Neural progenitor cell (in vitro differentiated cells): Measurements from ENCODE around the gene EIF2D. TPM values are rescaled to one million over a fixed set of nuclear protein-coding genes. Genes with fewer than 3 reads are reported as not detected.
A peak's percentile ranks its signal among the peaks of the same experiment; 100 is the strongest.

Experiments used
- DNase-seq: peaks from one replicate; pipeline ENCODE4 v3.0.0-alpha.2; 2016; ENCODE audit warnings: low spot score
- H2AFZ ChIP-seq: fragments of 200-600 bp; sonication (generic); replicated peaks from 2 replicates; pipeline ENCODE4 v1.6.1; 2016; ENCODE audit warnings: antibody characterized with exemption
- H3F3A ChIP-seq: fragments of 200-600 bp; sonication (generic); 2 replicates; pipeline ENCODE4 v1.6.1; 2016; ENCODE audit warnings: antibody characterized with exemption, low read depth
- H3K27ac ChIP-seq: fragments of 200-600 bp; sonication (generic); 2 replicates; pipeline ENCODE4 v1.5.1; 2016; ENCODE audit warnings: mild to moderate bottlenecking
- H3K27me3 ChIP-seq: fragments of 200-600 bp; sonication (generic); 2 replicates; pipeline ENCODE4 v1.6.1; 2016; ENCODE audit warnings: mild to moderate bottlenecking, moderate library complexity
- H3K36me3 ChIP-seq: fragments of 200-600 bp; sonication (generic); 2 replicates; pipeline ENCODE4 v1.5.1; 2016
- H3K4me1 ChIP-seq: fragments of 200-600 bp; sonication (generic); 2 replicates; pipeline ENCODE4 v1.6.1; 2016; ENCODE audit warnings: mixed run types
- H3K4me2 ChIP-seq: fragments of 200-600 bp; sonication (generic); 2 replicates; pipeline ENCODE4 v1.6.1; 2016
- H3K4me3 ChIP-seq: fragments of 200-600 bp; sonication (generic); 2 replicates; pipeline ENCODE4 v1.5.1; 2016
- H3K79me2 ChIP-seq: fragments of 200-600 bp; sonication (generic); 2 replicates; pipeline ENCODE4 v1.6.1; 2016; ENCODE audit warnings: low read depth
- H3K9ac ChIP-seq: fragments of 200-600 bp; sonication (generic); 2 replicates; pipeline ENCODE4 v1.6.1; 2016
- H3K9me3 ChIP-seq: fragments of 200-600 bp; sonication (generic); 2 replicates; pipeline ENCODE4 v1.5.1; 2016; ENCODE audit warnings: low read depth
- H4K20me1 ChIP-seq: fragments of 200-600 bp; sonication (generic); 2 replicates; pipeline ENCODE4 v1.6.1; 2016; ENCODE audit warnings: low read depth
- H3K27ac Mint-ChIP-seq: 3 replicates; pipeline ENCODE4 v1.8.0; 2021; ENCODE audit warnings: mixed read lengths
- H3K27me3 Mint-ChIP-seq: 2 replicates; pipeline ENCODE4 v1.8.0; 2022; ENCODE audit warnings: low read depth, mild to moderate bottlenecking, inconsistent platforms, moderate library complexity, mixed read lengths; ENCODE audit not compliant: insufficient read depth
- H3K36me3 Mint-ChIP-seq: 3 replicates; pipeline ENCODE4 v1.8.0; 2021; ENCODE audit warnings: mixed read lengths
- H3K4me1 Mint-ChIP-seq: 3 replicates; pipeline ENCODE4 v1.8.0; 2021; ENCODE audit warnings: mixed read lengths
- H3K4me3 Mint-ChIP-seq: 3 replicates; pipeline ENCODE4 v1.8.0; 2021; ENCODE audit warnings: mild to moderate bottlenecking, moderate library complexity, mixed read lengths
- H3K9me3 Mint-ChIP-seq: 3 replicates; pipeline ENCODE4 v1.8.0; 2020; ENCODE audit warnings: mixed read lengths
- EZH2 ChIP-seq: fragments of 200-600 bp; sonication (generic); IDR thresholded peaks from 2 replicates; pipeline ENCODE4 v1.6.1; 2017; ENCODE audit warnings: antibody characterized with exemption, mild to moderate bottlenecking, moderate library complexity
- EZH2phosphoT487 ChIP-seq: fragments of 200-600 bp; sonication (generic); IDR thresholded peaks from 2 replicates; pipeline ENCODE4 v1.6.1; 2017; ENCODE audit warnings: antibody characterized with exemption
- total RNA-seq: library from RNA; depleted of rRNA; stranded (reverse); fragments of >200 nt; gene quantifications from 2 replicates; pipeline ENCODE4 v1.2.3, GENCODE V29; 2015; ENCODE audit warnings: low replicate concordance
- TF ChIP-seq, protein P1 (sequence below): fragments of 200-600 bp; sonication (generic); IDR thresholded peaks from 2 replicates; pipeline ENCODE4 v1.5.1; 2017; ENCODE audit warnings: antibody characterized with exemption, mild to moderate bottlenecking

Gene EIF2D
- total RNA-seq, 1 donor from 2014 or later, result 47.5 TPM

DNA sequence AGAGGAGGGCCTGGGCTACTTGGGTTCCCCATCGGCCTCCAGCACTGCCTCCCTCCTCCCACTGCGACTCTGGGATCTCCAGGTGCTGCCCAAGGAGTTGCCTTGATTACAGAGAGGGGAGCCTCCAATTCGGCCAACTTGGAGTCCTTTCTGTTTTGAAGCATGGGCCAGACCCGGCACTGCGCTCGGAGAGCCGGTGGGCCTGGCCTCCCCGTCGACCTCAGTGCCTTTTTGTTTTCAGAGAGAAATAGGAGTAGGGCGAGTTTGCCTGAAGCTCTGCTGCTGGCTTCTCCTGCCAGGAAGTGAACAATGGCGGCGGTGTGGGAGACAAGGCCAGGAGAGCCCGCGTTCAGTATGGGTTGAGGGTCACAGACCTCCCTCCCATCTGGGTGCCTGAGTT, 24.4 kb downstream of the EIF2D start:
- H3K79me2 ChIP-seq, result no peaks in the 10 kb centered on the region
- peak overlapping the region; percentile 49 for H3K27ac ChIP-seq
- no peak overlapping the region for H2AFZ ChIP-seq
- H3K4me3 ChIP-seq, result no peak overlapping the region
- H4K20me1 ChIP-seq, result no peaks in the 10 kb centered on the region
- H3K9me3 Mint-ChIP-seq, result no peaks in the 10 kb centered on the region
- no peaks in the 10 kb centered on the region for H3K9me3 ChIP-seq
- H3K4me1 ChIP-seq, result peaks cover 9% of the 10 kb centered on the region
- H3K4me1 Mint-ChIP-seq, result peaks cover 4% of the 10 kb centered on the region
- no peak overlapping the region for H3K9ac ChIP-seq
- H3K4me3 Mint-ChIP-seq, result no peak overlapping the region
- H3K27ac Mint-ChIP-seq, result no peak overlapping the region
- TF ChIP-seq EZH2phosphoT487 (no peak), EZH2 (no peak)
- TF ChIP-seq, protein P1, sequence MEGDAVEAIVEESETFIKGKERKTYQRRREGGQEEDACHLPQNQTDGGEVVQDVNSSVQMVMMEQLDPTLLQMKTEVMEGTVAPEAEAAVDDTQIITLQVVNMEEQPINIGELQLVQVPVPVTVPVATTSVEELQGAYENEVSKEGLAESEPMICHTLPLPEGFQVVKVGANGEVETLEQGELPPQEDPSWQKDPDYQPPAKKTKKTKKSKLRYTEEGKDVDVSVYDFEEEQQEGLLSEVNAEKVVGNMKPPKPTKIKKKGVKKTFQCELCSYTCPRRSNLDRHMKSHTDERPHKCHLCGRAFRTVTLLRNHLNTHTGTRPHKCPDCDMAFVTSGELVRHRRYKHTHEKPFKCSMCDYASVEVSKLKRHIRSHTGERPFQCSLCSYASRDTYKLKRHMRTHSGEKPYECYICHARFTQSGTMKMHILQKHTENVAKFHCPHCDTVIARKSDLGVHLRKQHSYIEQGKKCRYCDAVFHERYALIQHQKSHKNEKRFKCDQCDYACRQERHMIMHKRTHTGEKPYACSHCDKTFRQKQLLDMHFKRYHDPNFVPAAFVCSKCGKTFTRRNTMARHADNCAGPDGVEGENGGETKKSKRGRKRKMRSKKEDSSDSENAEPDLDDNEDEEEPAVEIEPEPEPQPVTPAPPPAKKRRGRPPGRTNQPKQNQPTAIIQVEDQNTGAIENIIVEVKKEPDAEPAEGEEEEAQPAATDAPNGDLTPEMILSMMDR, result no peak
- H3K27me3 Mint-ChIP-seq, result no peaks in the 10 kb centered on the region
- DNase-seq, result peak; percentile 30
- no peaks in the 10 kb centered on the region for H3K27me3 ChIP-seq
- H3K4me2 ChIP-seq, result no peak overlapping the region
- no peaks in the 10 kb centered on the region for H3K36me3 ChIP-seq
- H3F3A ChIP-seq, result no peaks in the 10 kb centered on the region
- peaks cover 18% of the 10 kb centered on the region for H3K36me3 Mint-ChIP-seq

GRCh38 chr1:206586501-206587445, 25.5 kb downstream of the EIF2D start:
- Histone ChIP-seq H3K4me3 (no peak overlapping the region), H3K27ac (no peak overlapping the region), H2AFZ (no peak overlapping the region), H3K4me2 (no peak overlapping the region), H3F3A (no peaks in the 10 kb centered on the region), H3K9me3 (no peaks in the 10 kb centered on the region), H3K4me1 (peaks cover 9% of the 10 kb centered on the region), H4K20me1 (no peaks in the 10 kb centered on the region), H3K79me2 (no peaks in the 10 kb centered on the region), H3K36me3 (no peaks in the 10 kb centered on the region), H3K9ac (no peak overlapping the region), H3K27me3 (no peaks in the 10 kb centered on the region)
- H3K36me3 Mint-ChIP-seq, result peaks cover 9% of the 10 kb centered on the region
- H3K9me3 Mint-ChIP-seq, result no peaks in the 10 kb centered on the region
- H3K27me3 Mint-ChIP-seq, result no peaks in the 10 kb centered on the region
- peak overlapping the region; percentile 43 for H3K27ac Mint-ChIP-seq
- no peak for DNase-seq
- TF ChIP-seq, protein P1, result no peak
- TF ChIP-seq EZH2phosphoT487 (no peak), EZH2 (no peak)
- no peak overlapping the region for H3K4me3 Mint-ChIP-seq
- H3K4me1 Mint-ChIP-seq, result peaks cover 4% of the 10 kb centered on the region

DNA sequence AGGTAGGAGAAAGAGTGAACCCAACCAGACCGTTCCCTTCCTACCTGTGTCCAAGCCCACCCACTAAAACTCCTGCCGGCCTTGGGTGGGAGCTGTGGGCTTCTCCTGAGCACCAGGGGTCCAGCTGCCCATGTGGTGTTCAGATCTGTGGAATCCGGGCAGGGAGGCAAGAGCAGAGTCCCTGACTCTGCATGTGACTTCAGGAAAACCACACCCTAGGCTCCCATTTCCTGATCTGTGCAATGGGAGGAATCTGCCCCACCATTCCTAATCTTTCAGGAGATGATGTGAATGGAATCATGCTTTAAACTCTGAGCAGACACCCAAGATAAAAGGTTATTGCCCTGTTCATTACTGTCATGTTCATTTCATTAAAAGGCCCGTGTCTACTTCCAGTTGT, 27.6 kb downstream of the EIF2D start:
- no peak overlapping the region for H3K4me3 ChIP-seq
- peaks cover 9% of the 10 kb centered on the region for H3K4me1 ChIP-seq
- H3K9ac ChIP-seq, result no peak overlapping the region
- H3K27me3 ChIP-seq, result no peaks in the 10 kb centered on the region
- H4K20me1 ChIP-seq, result no peaks in the 10 kb centered on the region
- no peaks in the 10 kb centered on the region for H3K9me3 ChIP-seq
- no peaks in the 10 kb centered on the region for H3K79me2 ChIP-seq
- H3K36me3 Mint-ChIP-seq, result peaks cover 6% of the 10 kb centered on the region
- H3K9me3 Mint-ChIP-seq, result no peaks in the 10 kb centered on the region
- H3F3A ChIP-seq, result no peaks in the 10 kb centered on the region
- TF ChIP-seq EZH2phosphoT487 (no peak), EZH2 (no peak)
- TF ChIP-seq, protein P1, result no peak
- peaks cover 4% of the 10 kb centered on the region for H3K27me3 Mint-ChIP-seq
- peaks cover 4% of the 10 kb centered on the region for H3K4me1 Mint-ChIP-seq
- no peak overlapping the region for H3K27ac Mint-ChIP-seq
- H3K27ac ChIP-seq, result no peak overlapping the region
- no peaks in the 10 kb centered on the region for H3K36me3 ChIP-seq
- no peak overlapping the region for H2AFZ ChIP-seq
- H3K4me2 ChIP-seq, result no peak overlapping the region
- DNase-seq, result no peak
- H3K4me3 Mint-ChIP-seq, result no peak overlapping the region
